ENCODE results near the gene TICAM2.

DNA sequence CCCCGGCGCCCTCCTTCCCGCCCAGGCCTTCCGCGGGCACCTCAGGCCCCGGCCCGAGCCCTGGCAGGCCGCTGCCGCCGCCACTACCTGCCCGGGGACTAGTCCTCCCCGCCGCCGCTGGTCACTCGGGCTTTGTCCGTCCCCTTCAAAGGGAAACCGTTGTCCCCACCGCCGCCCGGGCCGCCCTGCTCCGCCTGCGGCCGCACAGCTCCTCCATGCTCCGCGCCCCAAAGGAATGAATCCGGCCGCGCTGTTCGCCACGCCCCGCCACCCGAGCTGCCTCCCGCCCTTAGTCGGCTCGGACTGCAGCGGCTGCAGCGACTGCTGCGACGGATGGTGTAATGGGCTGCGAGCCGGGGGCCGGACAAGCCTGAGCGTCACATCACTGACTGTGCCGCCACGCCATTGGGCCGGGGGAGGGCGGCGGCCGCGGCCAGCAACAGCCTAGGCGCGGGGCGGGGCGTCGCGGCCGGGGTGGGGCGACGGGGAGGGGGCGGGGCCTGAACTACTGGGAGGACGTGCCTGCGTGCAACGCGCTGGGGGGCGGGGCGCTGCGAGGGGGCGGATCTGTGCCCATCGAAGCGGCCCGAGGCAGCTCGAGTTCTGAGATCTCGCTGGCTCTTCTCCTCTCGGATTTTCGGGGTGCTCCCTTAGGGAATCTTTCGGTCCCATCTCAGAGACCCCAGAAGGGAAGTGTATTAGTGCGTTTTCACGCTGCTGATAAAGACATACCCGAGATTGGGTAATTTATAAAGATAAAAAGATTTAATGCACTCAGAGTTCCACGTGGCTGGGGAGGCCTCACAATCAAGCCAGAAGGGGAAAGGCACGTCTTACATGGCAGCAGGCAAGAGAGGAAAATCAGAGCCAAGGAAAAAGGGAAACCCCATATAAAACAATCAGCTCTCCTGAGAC, 57.6 kb downstream of the TICAM2 start, which contains the start of gene FEM1C:
- peak; percentile 97 for TF ChIP-seq TAF1 (IDR thresholded peaks at IDR 0.05; ENCODE audit: borderline replicate concordance, insufficient read depth, low read length)
- TF ChIP-seq, protein P1, sequence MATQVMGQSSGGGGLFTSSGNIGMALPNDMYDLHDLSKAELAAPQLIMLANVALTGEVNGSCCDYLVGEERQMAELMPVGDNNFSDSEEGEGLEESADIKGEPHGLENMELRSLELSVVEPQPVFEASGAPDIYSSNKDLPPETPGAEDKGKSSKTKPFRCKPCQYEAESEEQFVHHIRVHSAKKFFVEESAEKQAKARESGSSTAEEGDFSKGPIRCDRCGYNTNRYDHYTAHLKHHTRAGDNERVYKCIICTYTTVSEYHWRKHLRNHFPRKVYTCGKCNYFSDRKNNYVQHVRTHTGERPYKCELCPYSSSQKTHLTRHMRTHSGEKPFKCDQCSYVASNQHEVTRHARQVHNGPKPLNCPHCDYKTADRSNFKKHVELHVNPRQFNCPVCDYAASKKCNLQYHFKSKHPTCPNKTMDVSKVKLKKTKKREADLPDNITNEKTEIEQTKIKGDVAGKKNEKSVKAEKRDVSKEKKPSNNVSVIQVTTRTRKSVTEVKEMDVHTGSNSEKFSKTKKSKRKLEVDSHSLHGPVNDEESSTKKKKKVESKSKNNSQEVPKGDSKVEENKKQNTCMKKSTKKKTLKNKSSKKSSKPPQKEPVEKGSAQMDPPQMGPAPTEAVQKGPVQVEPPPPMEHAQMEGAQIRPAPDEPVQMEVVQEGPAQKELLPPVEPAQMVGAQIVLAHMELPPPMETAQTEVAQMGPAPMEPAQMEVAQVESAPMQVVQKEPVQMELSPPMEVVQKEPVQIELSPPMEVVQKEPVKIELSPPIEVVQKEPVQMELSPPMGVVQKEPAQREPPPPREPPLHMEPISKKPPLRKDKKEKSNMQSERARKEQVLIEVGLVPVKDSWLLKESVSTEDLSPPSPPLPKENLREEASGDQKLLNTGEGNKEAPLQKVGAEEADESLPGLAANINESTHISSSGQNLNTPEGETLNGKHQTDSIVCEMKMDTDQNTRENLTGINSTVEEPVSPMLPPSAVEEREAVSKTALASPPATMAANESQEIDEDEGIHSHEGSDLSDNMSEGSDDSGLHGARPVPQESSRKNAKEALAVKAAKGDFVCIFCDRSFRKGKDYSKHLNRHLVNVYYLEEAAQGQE (IDR thresholded peaks at IDR 0.05; ENCODE audit: insufficient read depth in 1 of 2, low read depth in 2 of 2, low read length in 2 of 2): no peak; a peak in 1 of 4 replicates
- peak; percentile 88 for TF ChIP-seq POLR2AphosphoS5 (IDR thresholded peaks at IDR 0.05; ENCODE audit: low read depth, low read length)
